ENCODE results near the gene APOL4. TPM values are rescaled to one million over a fixed set of nuclear protein-coding genes. Genes with fewer than 3 reads are reported as not detected.

Gene APOL4
- total RNA-seq, 1 donor from 2014 or later = 0.82 TPM

GRCh38 chr22:36218648-36219193 lies 17.1 kb upstream of the APOL4 start:
- no peaks in the 10 kb centered on the region for H3K9me3 Mint-ChIP-seq
- no peaks in the 10 kb centered on the region for H3K79me2 ChIP-seq (ENCODE audit: low read depth)
- H3K27me3 Mint-ChIP-seq (ENCODE audit: insufficient read depth, low read depth) = peaks cover 4% of the 10 kb centered on the region
- H3K27me3 ChIP-seq = no peaks in the 10 kb centered on the region
- no peaks in the 10 kb centered on the region for H4K20me1 ChIP-seq (ENCODE audit: low read depth)
- H3K36me3 ChIP-seq = no peaks in the 10 kb centered on the region
- H3K4me1 Mint-ChIP-seq = peaks cover 18% of the 10 kb centered on the region
- no peak overlapping the region for H3K4me2 ChIP-seq
- H3K36me3 Mint-ChIP-seq = no peaks in the 10 kb centered on the region
- H3F3A ChIP-seq (ENCODE audit: low read depth) = no peaks in the 10 kb centered on the region
- H3K27ac ChIP-seq = no peak overlapping the region
- H3K4me3 ChIP-seq = no peak overlapping the region
- TF ChIP-seq EZH2 (IDR thresholded peaks at IDR 0.05) (no peak), CTCF (IDR thresholded peaks at IDR 0.05) (no peak), EZH2phosphoT487 (IDR thresholded peaks at IDR 0.05) (no peak)
- H3K4me3 Mint-ChIP-seq = no peak overlapping the region
- H3K9ac ChIP-seq = no peak overlapping the region
- H3K4me1 ChIP-seq = peaks cover 16% of the 10 kb centered on the region
- no peak overlapping the region for H3K27ac Mint-ChIP-seq
- H3K9me3 ChIP-seq (ENCODE audit: low read depth) = no peaks in the 10 kb centered on the region
- no peak for DNase-seq (ENCODE audit: low spot score)
- no peak overlapping the region for H2AFZ ChIP-seq (replicated peaks)

DNA sequence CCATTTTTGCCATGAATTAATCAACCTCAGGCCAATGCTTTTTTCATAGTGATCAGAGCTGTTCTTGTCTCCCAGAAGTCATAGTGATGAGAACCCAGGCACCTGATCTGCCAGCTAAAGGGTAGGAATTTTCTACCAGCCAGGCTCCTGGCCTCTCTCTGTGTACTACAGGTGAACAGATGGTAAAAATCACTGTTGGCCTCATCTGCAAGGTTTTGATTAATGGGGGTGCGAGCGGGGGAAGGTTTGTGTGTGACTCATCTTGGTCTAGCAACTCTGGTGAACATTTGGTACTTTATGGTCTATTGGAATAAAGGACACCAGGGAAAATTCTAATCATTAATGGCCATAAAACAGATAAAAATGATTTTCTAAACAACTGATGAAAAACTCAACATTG lies 14.4 kb upstream of the APOL4 start:
- no peaks in the 10 kb centered on the region for H3K9me3 ChIP-seq (ENCODE audit: low read depth)
- no peak overlapping the region for H3K27ac ChIP-seq
- no peak overlapping the region for H3K9ac ChIP-seq
- Mint-ChIP-seq H3K36me3 (no peaks in the 10 kb centered on the region), H3K27me3 (ENCODE audit: insufficient read depth, low read depth) (peaks cover 11% of the 10 kb centered on the region), H3K27ac (no peak overlapping the region), H3K4me1 (peaks cover 25% of the 10 kb centered on the region), H3K4me3 (no peak overlapping the region), H3K9me3 (peaks cover 3% of the 10 kb centered on the region)
- no peak for TF ChIP-seq EZH2 (IDR thresholded peaks at IDR 0.05)
- no peak overlapping the region for H2AFZ ChIP-seq (replicated peaks)
- no peak overlapping the region for H3K4me3 ChIP-seq
- no peak overlapping the region for H3K4me2 ChIP-seq
- no peaks in the 10 kb centered on the region for H3K79me2 ChIP-seq (ENCODE audit: low read depth)
- no peaks in the 10 kb centered on the region for H3F3A ChIP-seq (ENCODE audit: low read depth)
- no peaks in the 10 kb centered on the region for H3K36me3 ChIP-seq
- DNase-seq (ENCODE audit: low spot score) = no peak
- H3K4me1 ChIP-seq = peaks cover 3% of the 10 kb centered on the region
- no peaks in the 10 kb centered on the region for H3K27me3 ChIP-seq
- no peaks in the 10 kb centered on the region for H4K20me1 ChIP-seq (ENCODE audit: low read depth)

DNA sequence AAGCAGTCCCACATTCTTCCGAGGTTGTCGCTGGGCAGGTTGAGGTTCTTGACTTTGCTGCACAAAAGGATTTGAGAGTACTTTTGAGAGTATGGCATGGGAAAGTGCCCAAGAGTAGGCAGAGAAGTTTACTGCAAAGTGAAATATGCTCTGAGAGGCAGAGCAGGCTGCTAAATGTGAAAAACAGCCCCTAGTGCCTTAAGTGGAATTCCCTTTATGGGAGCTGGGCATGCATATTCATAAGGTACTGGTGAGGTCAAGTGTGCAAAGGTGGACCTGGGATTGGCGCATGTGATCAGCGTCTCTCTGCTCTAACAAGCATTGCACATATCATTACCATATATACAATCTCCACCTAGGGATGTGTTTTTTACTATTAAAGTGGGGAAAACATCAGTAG lies 12.0 kb upstream of the APOL4 start:
- H3K4me1 ChIP-seq = no peaks in the 10 kb centered on the region
- Mint-ChIP-seq H3K4me1 (peaks cover 19% of the 10 kb centered on the region), H3K36me3 (peaks cover 1% of the 10 kb centered on the region), H3K27me3 (ENCODE audit: insufficient read depth, low read depth) (peaks cover 10% of the 10 kb centered on the region), H3K9me3 (peaks cover 18% of the 10 kb centered on the region), H3K4me3 (no peak overlapping the region), H3K27ac (no peak overlapping the region)
- H4K20me1 ChIP-seq (ENCODE audit: low read depth) = no peaks in the 10 kb centered on the region
- H3K9me3 ChIP-seq (ENCODE audit: low read depth) = no peaks in the 10 kb centered on the region
- no peaks in the 10 kb centered on the region for H3K36me3 ChIP-seq
- no peak overlapping the region for H3K9ac ChIP-seq
- H3K27ac ChIP-seq = no peak overlapping the region
- TF ChIP-seq EZH2phosphoT487 (IDR thresholded peaks at IDR 0.05) = no peak
- no peak for TF ChIP-seq CTCF (IDR thresholded peaks at IDR 0.05)
- no peak for TF ChIP-seq EZH2 (IDR thresholded peaks at IDR 0.05)
- no peak overlapping the region for H2AFZ ChIP-seq (replicated peaks)
- H3K79me2 ChIP-seq (ENCODE audit: low read depth) = no peaks in the 10 kb centered on the region
- H3F3A ChIP-seq (ENCODE audit: low read depth) = no peaks in the 10 kb centered on the region
- no peak overlapping the region for H3K4me3 ChIP-seq
- H3K4me2 ChIP-seq = no peak overlapping the region
- no peak for DNase-seq (ENCODE audit: low spot score)
- H3K27me3 ChIP-seq = no peaks in the 10 kb centered on the region

DNA sequence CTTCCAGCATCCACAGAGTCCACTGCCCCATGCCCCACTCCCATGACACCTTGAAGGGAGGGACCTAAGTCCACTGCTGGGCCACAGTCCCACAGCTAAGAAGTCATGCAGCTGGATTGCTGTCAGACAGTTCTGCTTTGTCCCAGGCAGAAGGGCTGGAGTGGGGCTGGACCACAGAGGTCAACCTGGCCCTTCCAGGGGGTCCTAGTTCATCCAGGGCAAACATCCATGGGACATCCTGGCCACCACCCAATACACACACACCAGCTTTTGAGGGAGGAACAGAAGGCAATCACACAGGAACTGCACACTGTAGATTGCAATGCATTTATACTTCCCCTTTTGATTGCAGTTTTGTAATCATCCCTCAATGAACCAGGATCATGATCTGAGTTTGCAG lies 11.3 kb upstream of the APOL4 start:
- Histone ChIP-seq H3K79me2 (ENCODE audit: low read depth) (no peaks in the 10 kb centered on the region), H3F3A (ENCODE audit: low read depth) (no peaks in the 10 kb centered on the region), H4K20me1 (ENCODE audit: low read depth) (no peaks in the 10 kb centered on the region), H3K36me3 (no peaks in the 10 kb centered on the region), H3K27me3 (no peaks in the 10 kb centered on the region), H3K9ac (no peak overlapping the region), H3K4me2 (no peak overlapping the region), H3K27ac (no peak overlapping the region), H2AFZ (replicated peaks) (no peak overlapping the region), H3K4me3 (no peak overlapping the region), H3K4me1 (no peaks in the 10 kb centered on the region), H3K9me3 (ENCODE audit: low read depth) (no peaks in the 10 kb centered on the region)
- Mint-ChIP-seq H3K36me3 (peaks cover 1% of the 10 kb centered on the region), H3K27me3 (ENCODE audit: insufficient read depth, low read depth) (peaks cover 10% of the 10 kb centered on the region), H3K4me3 (no peak overlapping the region), H3K27ac (no peak overlapping the region), H3K4me1 (peaks cover 19% of the 10 kb centered on the region), H3K9me3 (peaks cover 18% of the 10 kb centered on the region)
- DNase-seq (ENCODE audit: low spot score) = no peak
- TF ChIP-seq EZH2phosphoT487 (IDR thresholded peaks at IDR 0.05) (no peak), CTCF (IDR thresholded peaks at IDR 0.05) (no peak), EZH2 (IDR thresholded peaks at IDR 0.05) (no peak)

All from neural progenitor cell (in vitro differentiated cells).